Erythroblast (primary cell): ENCODE measurements around the gene ANO10.

Experiments used
- GATA1 ChIP-seq: IDR thresholded peaks from 2 replicates; pipeline ENCODE4 v1.6.1; 2011; ENCODE audit warnings: low read depth, mild to moderate bottlenecking, control low read depth, low read length, moderate library complexity
- POLR2A ChIP-seq: IDR thresholded peaks from 2 replicates; pipeline ENCODE4 v1.6.1; 2011; ENCODE audit warnings: mild to moderate bottlenecking, low read length

- no peak for TF ChIP-seq POLR2A
- TF ChIP-seq GATA1, result no peak
Measured at GRCh38 chr3:43335799-43336198, 286.0 kb downstream of the ANO10 start.
